GM12801 (cell line): ENCODE results near the gene SETBP1.

ENCODE experiments used
- CTCF ChIP-seq: IDR thresholded peaks from one replicate; pipeline ENCODE4 v1.5.1; 2011; ENCODE audit warnings: control low read depth; ENCODE audit not compliant: insufficient read length; ENCODE audit errors: extremely low read depth

The SETBP1 gene

GRCh38 chr18:44668270-44668975 lies 12.3 kb upstream of the SETBP1 start:
- no peak for TF ChIP-seq CTCF

GRCh38 chr18:44671914-44672313 lies 8.8 kb upstream of the SETBP1 start:
- no peak for TF ChIP-seq CTCF

- TF ChIP-seq CTCF = no peak
These were observed 8.2 kb upstream of the SETBP1 start for GRCh38 chr18:44672506-44672905.

- no peak for TF ChIP-seq CTCF
These were observed 7.3 kb upstream of the SETBP1 start for GRCh38 chr18:44673256-44673880.

- no peak for TF ChIP-seq CTCF
These were observed 2.8 kb upstream of the SETBP1 start for GRCh38 chr18:44677933-44678332.

GRCh38 chr18:44678725-44679055 lies 2.0 kb upstream of the SETBP1 start:
- TF ChIP-seq CTCF = no peak

- TF ChIP-seq CTCF = no peak
These were observed 1.4 kb upstream of the SETBP1 start for GRCh38 chr18:44679056-44679913.
